SK-N-SH treated with all-trans-retinoic acid at 6 μM for 48 hours (cell line): ENCODE results near the gene MAPRE2.

Experiments
- BACH2 ChIP-seq: fragments of 250-450 bp; sonication (Bioruptor Pico); IDR thresholded peaks from 2 replicates; pipeline ENCODE4 v1.9.0; 2021; ENCODE audit warnings: mild to moderate bottlenecking, borderline replicate concordance
- ESRRG ChIP-seq: fragments of 250-450 bp; sonication (Bioruptor Pico); IDR thresholded peaks from 2 replicates; pipeline ENCODE4 v1.6.1; 2021; ENCODE audit warnings: mild to moderate bottlenecking
- ISL1 ChIP-seq: fragments of 250-450 bp; sonication (Bioruptor Pico); IDR thresholded peaks from 2 replicates; pipeline ENCODE4 v2.1.2; 2022; ENCODE audit warnings: mild to moderate bottlenecking, moderate library complexity
- OSR1 ChIP-seq: fragments of 250-450 bp; sonication (Bioruptor Pico); IDR thresholded peaks from 2 replicates; pipeline ENCODE4 v1.8.0; 2022; ENCODE audit warnings: moderate library complexity, mild to moderate bottlenecking, inconsistent platforms
- PATZ1 ChIP-seq: fragments of 250-450 bp; sonication (Bioruptor Pico); IDR thresholded peaks from 2 replicates; pipeline ENCODE4 v1.8.0; 2020; ENCODE audit warnings: mild to moderate bottlenecking, moderate library complexity, borderline replicate concordance
- TOX ChIP-seq: fragments of 250-450 bp; sonication (Bioruptor Pico); IDR thresholded peaks from 2 replicates; pipeline ENCODE4 v1.8.0; 2021; ENCODE audit warnings: mild to moderate bottlenecking, moderate library complexity, borderline replicate concordance
- ZFP30 ChIP-seq: fragments of 450-650 bp; formaldehyde crosslinking; IDR thresholded peaks from 2 replicates; pipeline ENCODE4 v1.5.0; 2022; ENCODE audit warnings: mild to moderate bottlenecking, moderate library complexity
- ZNF70 ChIP-seq: fragments of 450-650 bp; formaldehyde crosslinking; IDR thresholded peaks from 2 replicates; pipeline ENCODE4 v1.5.0; 2020; ENCODE audit warnings: mild to moderate bottlenecking, moderate library complexity

GRCh38 chr18:35174093-35174731 lies 133.0 kb downstream of the MAPRE2 start:
- no peak for TF ChIP-seq ZNF70
- TF ChIP-seq BACH2 (CRISPR knock-in tag) = no peak
- TF ChIP-seq ZFP30 (CRISPR knock-in tag) = no peak
- TF ChIP-seq ESRRG (CRISPR knock-in tag) = no peak
- TF ChIP-seq TOX (CRISPR knock-in tag) = no peak
- TF ChIP-seq ISL1 = no peak
- no peak for TF ChIP-seq PATZ1 (CRISPR knock-in tag)
- TF ChIP-seq OSR1 (CRISPR knock-in tag) = no peak
